Kidney (tissue), 14 donors: ENCODE measurements around the gene FAM20A. TPM values are rescaled to one million over a fixed set of nuclear protein-coding genes. Genes with fewer than 3 reads are reported as not detected.
A peak's percentile ranks its signal among the peaks of the same experiment; 100 is the strongest.

Source experiments
- DNase-seq, 5 donors: peaks; one replicate each; pipeline ENCODE4 v3.0.0-alpha.2; 2013 to 2020
- FAIRE-seq: peaks from 2 replicates; lab custom pipeline; 2012; peaks lifted over from hg19 to GRCh38; lab: Jason Lieb, UNC
- H3K27ac ChIP-seq, 2 donors: one replicate each; pipeline ENCODE4 v1.7.0; 2013; ENCODE audit warnings: low read depth in 2 of 2, low read length in 2 of 2, inconsistent platforms in 1 of 2
- H3K27me3 ChIP-seq: one replicate; pipeline ENCODE4 v1.7.1; 2013; ENCODE audit warnings: low read length, inconsistent platforms; ENCODE audit not compliant: control insufficient read depth, insufficient read depth
- H3K36me3 ChIP-seq, 3 donors: one replicate each; pipeline versions ENCODE4 v1.7.0 to v1.7.1; 2013; ENCODE audit warnings: low read length in 3 of 3, control low read depth in 1 of 3, inconsistent platforms in 1 of 3; ENCODE audit not compliant: insufficient read depth in 3 of 3, control insufficient read depth in 2 of 3
- H3K4me1 ChIP-seq, 3 donors: one replicate each; pipeline versions ENCODE4 v1.7.0 to v1.7.1; 2013; ENCODE audit warnings: low read length in 3 of 3, inconsistent platforms in 1 of 3, low read depth in 1 of 3; ENCODE audit not compliant: control insufficient read depth in 2 of 3, insufficient read depth in 2 of 3
- H3K4me3 ChIP-seq, 3 donors: one replicate each; pipeline versions ENCODE4 v1.7.0 to v1.8.1; 2013; ENCODE audit warnings: low read length in 3 of 3, control low read depth in 1 of 3, inconsistent platforms in 1 of 3
- H3K9ac ChIP-seq, 3 donors: one replicate each; pipeline versions ENCODE4 v1.7.0 to v1.7.1; 2013; ENCODE audit warnings: low read length in 3 of 3, control low read depth in 1 of 3, inconsistent platforms in 1 of 3
- H3K9me3 ChIP-seq, 3 donors: one replicate each; pipeline versions ENCODE4 v1.7.0 to v1.7.1; 2013; ENCODE audit warnings: low read length in 3 of 3, control low read depth in 1 of 3, inconsistent platforms in 1 of 3; ENCODE audit not compliant: control insufficient read depth in 2 of 3, insufficient read depth in 1 of 3
- CTCF ChIP-seq: IDR thresholded peaks from 3 replicates; pipeline ENCODE4 v1.5.1; 2012; ENCODE audit warnings: mild to moderate bottlenecking, moderate library complexity, borderline replicate concordance; ENCODE audit not compliant: insufficient read depth; ENCODE audit errors: extremely low read depth
- intact Hi-C: fragments of 100-400 bp; cut with DNase I; formaldehyde crosslinking; loops from one replicate; pipeline ENCODE4 v1.11.1; 2022
- polyA plus RNA-seq: library from polyadenylated mRNA; stranded (reverse); fragments of 350-450 nt; fragmentation: Illumina TruSeq; extraction: RNeasy Lipid Tissue Mini Kit (QIAGEN cat#74804); gene quantifications from one replicate; pipeline ENCODE4 v1.2.3, GENCODE V29; 2014; ENCODE audit warnings: low read depth, low replicate concordance; ENCODE audit not compliant: insufficient read depth
- total RNA-seq: library from RNA; stranded (reverse); fragmentation: NEBNext Ultra II Directional; extraction: Animal tissue kit (Norgen Biotek cat#: 25700); gene quantifications from one replicate; pipeline ENCODE4 v1.2.1, GENCODE V29; 2021
- donor health status: control.
- donor health status: control.
- donor health status: control.
- donor health status: control.
- donor health status: control.
- donor health status: DM: yes; HTN: yes; CAD: no.
- donor health status: Normal renal cell carcinoma (clear cell type).

Gene FAM20A
- total and polyA plus RNA-seq, 2 donors from 2014 or later = 65.8 to 77.7 TPM

- no peak for DNase-seq
- H3K4me3 ChIP-seq = no peak overlapping the region
- no peaks in the 10 kb centered on the region for H3K36me3 ChIP-seq
- intact Hi-C loops = no loop called here
- H3K27ac ChIP-seq = no peak overlapping the region
- H3K4me1 ChIP-seq = peaks cover 0 to 6% (median 0%) of the 10 kb centered on the region in 3 donors
- no peaks in the 10 kb centered on the region for H3K27me3 ChIP-seq
- H3K9ac ChIP-seq = no peak overlapping the region
- no peak for TF ChIP-seq CTCF
- FAIRE-seq = no peak
- no peaks in the 10 kb centered on the region for H3K9me3 ChIP-seq
Measured at GRCh38 chr17:68577497-68577821, 23.7 kb downstream of the FAM20A start.

GRCh38 chr17:68576811-68577496, 24.2 kb downstream of the FAM20A start:
- no peak overlapping the region for H3K27ac ChIP-seq
- intact Hi-C loops = no loop called here
- H3K27me3 ChIP-seq = no peaks in the 10 kb centered on the region
- H3K4me3 ChIP-seq = no peak overlapping the region
- H3K36me3 ChIP-seq = no peaks in the 10 kb centered on the region
- peaks cover 0 to 6% (median 0%) of the 10 kb centered on the region in 3 donors for H3K4me1 ChIP-seq
- DNase-seq (peak in 1 of 5 donors; percentile 77), FAIRE-seq (no peak)
- H3K9ac ChIP-seq = no peak overlapping the region
- H3K9me3 ChIP-seq = no peaks in the 10 kb centered on the region
- no peak for TF ChIP-seq CTCF

- intact Hi-C loops = no loop called here
- H3K9me3 ChIP-seq = no peaks in the 10 kb centered on the region
- no peak overlapping the region for H3K27ac ChIP-seq
- H3K4me1 ChIP-seq = peaks cover 0 to 6% (median 0%) of the 10 kb centered on the region in 3 donors
- H3K27me3 ChIP-seq = no peaks in the 10 kb centered on the region
- no peaks in the 10 kb centered on the region for H3K36me3 ChIP-seq
- H3K4me3 ChIP-seq = no peak overlapping the region
- DNase-seq (no peak), FAIRE-seq (no peak)
- no peak overlapping the region for H3K9ac ChIP-seq
- no peak for TF ChIP-seq CTCF
Measured at GRCh38 chr17:68576137-68576536, 25.0 kb downstream of the FAM20A start.

GRCh38 chr17:68573338-68573737, 27.8 kb downstream of the FAM20A start:
- H3K36me3 ChIP-seq = no peaks in the 10 kb centered on the region
- H3K4me1 ChIP-seq = peaks cover 0 to 5% (median 0%) of the 10 kb centered on the region in 3 donors
- intact Hi-C loops = no loop called here
- FAIRE-seq = no peak
- no peaks in the 10 kb centered on the region for H3K27me3 ChIP-seq
- H3K4me3 ChIP-seq = no peak overlapping the region
- no peak for TF ChIP-seq CTCF
- H3K9me3 ChIP-seq = no peaks in the 10 kb centered on the region
- H3K9ac ChIP-seq = no peak overlapping the region
- H3K27ac ChIP-seq = no peak overlapping the region
- no peak for DNase-seq
